GM12891 (cell line): ENCODE measurements around the gene MAGOH.

Source experiments
- DNase-seq: peaks from one replicate; pipeline ENCODE4 v3.0.0; 2011; ENCODE audit warnings: low spot score; ENCODE audit not compliant: insufficient read length
- FAIRE-seq: peaks from 2 replicates; lab custom pipeline; 2011; peaks lifted over from hg19 to GRCh38; lab: Jason Lieb, UNC
- PAX5 ChIP-seq: IDR thresholded peaks from 2 replicates; pipeline ENCODE4 v1.6.1; 2011; ENCODE audit warnings: low read length, moderate library complexity, mild to moderate bottlenecking; ENCODE audit not compliant: insufficient read depth, severe bottlenecking
- POLR2A ChIP-seq: IDR thresholded peaks from 2 replicates; pipeline ENCODE4 v1.6.1; 2011; ENCODE audit warnings: low read depth, low read length, control low read depth
- POLR2AphosphoS5 ChIP-seq: IDR thresholded peaks from 2 replicates; pipeline ENCODE4 v1.6.1; 2011; ENCODE audit warnings: low read depth, low read length, control low read depth
- POU2F2 ChIP-seq: IDR thresholded peaks from 2 replicates; pipeline ENCODE4 v1.6.1; 2011; ENCODE audit warnings: low read depth, mild to moderate bottlenecking, control low read depth, low read length, moderate library complexity
- SPI1 ChIP-seq: IDR thresholded peaks from 2 replicates; pipeline ENCODE4 v1.6.1; 2011; ENCODE audit warnings: low read depth, low read length, control low read depth
- TAF1 ChIP-seq: IDR thresholded peaks from 2 replicates; pipeline ENCODE4 v1.6.1; 2011; ENCODE audit warnings: low read depth, low read length, control low read depth

The MAGOH gene

GRCh38 chr1:53242381-53242780 lies 4.1 kb upstream of the MAGOH start:
- FAIRE-seq (no peak), DNase-seq (no peak)
- no peak for TF ChIP-seq POLR2AphosphoS5
- TF ChIP-seq TAF1, result no peak
- no peak for TF ChIP-seq PAX5
- TF ChIP-seq POU2F2, result no peak

GRCh38 chr1:53241828-53242227 lies 3.5 kb upstream of the MAGOH start:
- FAIRE-seq, result no peak
- no peak for DNase-seq
- TF ChIP-seq POLR2A, result no peak
- TF ChIP-seq SPI1, result no peak
- no peak for TF ChIP-seq POLR2AphosphoS5
- no peak for TF ChIP-seq PAX5
- no peak for TF ChIP-seq POU2F2
- no peak for TF ChIP-seq TAF1

GRCh38 chr1:53237638-53238037 lies 680 bp downstream of the MAGOH start:
- no peak for TF ChIP-seq SPI1
- no peak for TF ChIP-seq PAX5
- TF ChIP-seq POLR2AphosphoS5, result no peak
- TF ChIP-seq TAF1, result no peak
- no peak for TF ChIP-seq POU2F2
- TF ChIP-seq POLR2A, result no peak
- FAIRE-seq, result no peak
- DNase-seq, result no peak

- FAIRE-seq, result no peak
- TF ChIP-seq PAX5 (no peak), POLR2A (no peak), POU2F2 (no peak)
- no peak for DNase-seq
Measured at GRCh38 chr1:53220962-53221286, 17.4 kb downstream of the MAGOH start.

GRCh38 chr1:53220171-53220961 lies 18.0 kb downstream of the MAGOH start, which contains the start of gene CZIB:
Gene CZIB (minus strand): TSS chr1:53220634. CDS start chr1:53220575, 59 bp downstream.
- peak; percentile 98 for FAIRE-seq
- TF ChIP-seq POLR2A (peak; percentile 98), POU2F2 (no peak), POLR2AphosphoS5 (peak; percentile 98), TAF1 (peak; percentile 59; the same call in 1 of the 2 replicates), SPI1 (no peak), PAX5 (no peak)

GRCh38 chr1:53219711-53220110 lies 18.6 kb downstream of the MAGOH start:
- FAIRE-seq (no peak), DNase-seq (no peak)
- TF ChIP-seq PAX5 (no peak), POLR2AphosphoS5 (no peak), TAF1 (no peak), POLR2A (no peak), SPI1 (no peak), POU2F2 (no peak)

More at GRCh38 chr1:53220171-53220961, 18.0 kb downstream of the MAGOH start, which contains the start of gene CZIB:
- peak; percentile 90 for DNase-seq

- DNase-seq (no peak), FAIRE-seq (no peak)
- TF ChIP-seq TAF1 (no peak), POLR2A (no peak), POLR2AphosphoS5 (no peak), PAX5 (no peak), POU2F2 (no peak)
Measured at GRCh38 chr1:53218201-53218600, 20.1 kb downstream of the MAGOH start.

- no peak for DNase-seq
- TF ChIP-seq SPI1, result no peak
- TF ChIP-seq PAX5, result no peak
- TF ChIP-seq POU2F2, result no peak
- TF ChIP-seq POLR2AphosphoS5, result no peak
- TF ChIP-seq POLR2A, result no peak
- TF ChIP-seq TAF1, result no peak
- no peak for FAIRE-seq
Measured at GRCh38 chr1:53214376-53214940, 23.9 kb downstream of the MAGOH start.

- FAIRE-seq (no peak), DNase-seq (no peak)
- TF ChIP-seq PAX5 (no peak), SPI1 (no peak), POLR2A (no peak), TAF1 (no peak), POLR2AphosphoS5 (no peak), POU2F2 (no peak)
Measured at GRCh38 chr1:53210954-53211353, 27.4 kb downstream of the MAGOH start.

GRCh38 chr1:53210352-53210751 lies 28.0 kb downstream of the MAGOH start:
- FAIRE-seq, result no peak
- no peak for DNase-seq
- TF ChIP-seq POLR2A (no peak), POLR2AphosphoS5 (no peak), TAF1 (no peak)
